Heart left ventricle (tissue), 16 donors: ENCODE measurements around the gene GAK. TPM values are rescaled to one million over a fixed set of nuclear protein-coding genes. Genes with fewer than 3 reads are reported as not detected.

Source experiments
- ATAC-seq, 4 donors: fragments of 200-7000 bp; cut with Tn5 transposase; one replicate each; pipeline ENCODE4 v1.9.1; 2020 to 2022; ENCODE audit warnings: moderate library complexity in 4 of 4, mild to moderate bottlenecking in 3 of 4, moderate number of reproducible peaks in 1 of 4
- DNase-seq, 5 donors: peaks; one replicate each; pipeline ENCODE4 v3.0.0-alpha.2; 2020
- H3K27ac ChIP-seq, 12 donors: fragments of 200-600 bp; sonication (generic) in 4 of 12; one replicate each; pipeline versions ENCODE4 v1.5.0 to v1.8.0; 2016 to 2022; ENCODE audit warnings: mild to moderate bottlenecking in 2 of 12
- H3K27me3 ChIP-seq, 9 donors: fragments of 200-600 bp; sonication (generic) in 2 of 9; one replicate each; pipeline versions ENCODE4 v1.5.1 to v1.8.0; 2016 to 2022; ENCODE audit warnings: mild to moderate bottlenecking in 3 of 9
- H3K36me3 ChIP-seq, 9 donors: fragments of 200-600 bp; sonication (generic) in 2 of 9; one replicate each; pipeline versions ENCODE4 v1.5.0 to v1.8.0; 2018 to 2022; ENCODE audit warnings: mild to moderate bottlenecking in 2 of 9
- H3K4me1 ChIP-seq, 12 donors: fragments of 200-600 bp; sonication (generic) in 4 of 12; one replicate each; pipeline versions ENCODE4 v1.5.0 to v1.8.0; 2016 to 2022; ENCODE audit warnings: mild to moderate bottlenecking in 3 of 12
- H3K4me3 ChIP-seq, 12 donors: fragments of 200-600 bp; sonication (generic) in 4 of 12; one replicate each; pipeline versions ENCODE4 v1.5.0 to v1.8.0; 2017 to 2022; ENCODE audit warnings: mild to moderate bottlenecking in 9 of 12, moderate library complexity in 4 of 12
- H3K9me3 ChIP-seq, 12 donors: fragments of 200-600 bp; sonication (generic) in 4 of 12; one replicate each; pipeline versions ENCODE4 v1.5.0 to v1.8.0; 2016 to 2022; ENCODE audit warnings: mild to moderate bottlenecking in 1 of 12
- CTCF ChIP-seq, 12 donors: fragments of 200-600 bp; sonication (generic) in 4 of 12; IDR thresholded peaks; one replicate each; pipeline versions ENCODE4 v1.5.0 to v1.8.0; 2018 to 2022; ENCODE audit warnings: antibody characterized with exemption in 12 of 12, mild to moderate bottlenecking in 5 of 12
- POLR2A ChIP-seq, 2 donors: fragments of 450-650 bp; IDR thresholded peaks; one replicate each; pipeline ENCODE4 v1.6.1; 2017; ENCODE audit warnings: antibody characterized with exemption in 2 of 2, mild to moderate bottlenecking in 2 of 2, moderate library complexity in 2 of 2
- WGBS, 4 donors: extraction: QIAGEN DNeasy Blood & Tissue Kit in 2 of 4; methylation state at CpG; one replicate each; pipeline versions ENCODE4 v1.1.5 to v1.1.7; 2013 to 2018; 5-methylcytosine and 5-hydroxymethylcytosine counted together
- intact Hi-C, 10 donors: fragments of 100-400 bp; cut with DNase I; formaldehyde crosslinking; loops; one replicate each; pipeline versions ENCODE4 v1.11.1 to v1.14.2; 2022
- polyA plus RNA-seq, 2 donors: library from polyadenylated mRNA; stranded (reverse); fragments of 200-250 nt; gene quantifications; one replicate each; pipeline ENCODE4 v1.2.3, GENCODE V29; 2013
- total RNA-seq, 9 donors: library from RNA; depleted of rRNA in 2 of 9; stranded (reverse); fragments of >200 nt in 2 of 9; fragmentation: NEBNext Ultra II Directional in 3 of 9; extraction: Animal tissue kit (Norgen Biotek cat#: 25700) in 3 of 9; gene quantifications; one replicate each; pipeline versions ENCODE4 v1.1.0 to v1.2.4, GENCODE V29; 2016 to 2023
- donor health status: ischemic (EF 13 %, LVEDD 7.1; RV severe dilation, severe dysfunction).
- donor health status: healthy with polysubstance abuse.
- donor health status: DM: no; HTN: yes; CAD: no.
- donor health status: DM: no; HTN: no; CAD: no.
- donor health status: ischemic (EF 25% LVEDD 6.9; RV normal size, moderate dysfunction).
- donor health status: ischemic (EF 25% LVEDD 5.7; RV mildly dilated, moderate dysfunction).
- donor health status: healthy.
- donor health status: DM: yes; HTN: yes; CAD: no.
- donor health status: ischemic (EF 35%, LVEDD 5.7; RV mildly dilated, moderate dysfunction).
- donor health status: nonischemic (EF 11% LVEDD 7.7; RV severe dilation, severe dysfunction).
- donor health status: DM: yes; HTN: yes; CAD: no.
- donor health status: PGD.
- donor health status: ischemic (EF 29% LVEDD 5.4; RV normal size, mild dysfunction).
- donor health status: nonischemic (EF 23%, LVEDD 6.1; RV moderate dilation, normal function).

GAK gene
- total and polyA plus RNA-seq, 11 donors, result 22.8 to 55.1 (median 33.8) TPM

GRCh38 chr4:851701-852430 lies 80.2 kb downstream of the GAK start:
- peaks cover 0 to 69% (median 39%) of the 10 kb centered on the region in 9 donors for H3K36me3 ChIP-seq
- H3K4me3 ChIP-seq, result no peak overlapping the region
- intact Hi-C loops, result no loop called here
- H3K27ac ChIP-seq, result no peak overlapping the region
- WGBS, 4 donors, result 88 to 96% (median 93%) methylated on average over 21 to 33 of the region's 33 CpGs
- no peak for ATAC-seq
- H3K9me3 ChIP-seq, result no peaks in the 10 kb centered on the region
- TF ChIP-seq POLR2A (IDR thresholded peaks at IDR 0.05) (no peak), CTCF (IDR thresholded peaks at IDR 0.05) (no peak)
- H3K27me3 ChIP-seq, result no peaks in the 10 kb centered on the region
- no peaks in the 10 kb centered on the region for H3K4me1 ChIP-seq
- peak in 2 of 5 donors; percentile 12 to 32 for DNase-seq

- peak in 2 of 5 donors; percentile 20 to 45 for DNase-seq
- 86 to 89% (median 89%) methylated on average over 10 to 18 of the region's 18 CpGs for WGBS, 4 donors
- H3K36me3 ChIP-seq, result peaks cover 0 to 62% (median 34%) of the 10 kb centered on the region in 9 donors
- no peaks in the 10 kb centered on the region for H3K4me1 ChIP-seq
- TF ChIP-seq POLR2A (IDR thresholded peaks at IDR 0.05) (no peak), CTCF (IDR thresholded peaks at IDR 0.05) (no peak)
- H3K27ac ChIP-seq, result no peak overlapping the region
- no peaks in the 10 kb centered on the region for H3K27me3 ChIP-seq
- intact Hi-C loops, result no loop called here
- peak in 1 of 4 donors; percentile 23 for ATAC-seq
- no peaks in the 10 kb centered on the region for H3K9me3 ChIP-seq
- H3K4me3 ChIP-seq, result no peak overlapping the region
These were observed 81.7 kb downstream of the GAK start for GRCh38 chr4:850323-850945.

GRCh38 chr4:849478-850175 lies 82.5 kb downstream of the GAK start:
- no peak overlapping the region for H3K27ac ChIP-seq
- H3K4me1 ChIP-seq, result no peaks in the 10 kb centered on the region
- ATAC-seq (no peak), DNase-seq (peak in 1 of 5 donors; percentile 17)
- no peaks in the 10 kb centered on the region for H3K27me3 ChIP-seq
- peaks cover 0 to 55% (median 28%) of the 10 kb centered on the region in 9 donors for H3K36me3 ChIP-seq
- intact Hi-C loops, result no loop called here
- H3K4me3 ChIP-seq, result no peak overlapping the region
- WGBS, 4 donors, result 95 to 97% (median 96%) methylated on average over 35 to 50 of the region's 50 CpGs
- H3K9me3 ChIP-seq, result no peaks in the 10 kb centered on the region
- no peak for TF ChIP-seq POLR2A (IDR thresholded peaks at IDR 0.05)
- TF ChIP-seq CTCF (IDR thresholded peaks at IDR 0.05), result no peak
